KBM-7 (cell line): Measurements from ENCODE around the gene SWAP70.
"Not testable (repeated sequence)": the region's sequence is repeated elsewhere in the genome, so short reads cannot be mapped to it uniquely, and the experiment has no call there.

ENCODE experiments used
- DNase-seq: peaks from one replicate; pipeline ENCODE4 v3.0.0-alpha.2; 2015
- in situ Hi-C: fragments of 300-500 bp; cut with MboI; formaldehyde crosslinking; loops from 2 replicates; pipeline ENCODE4 v1.14.3; 2020; ENCODE audit warnings: low sequenced_read_pairs, low pct_unique_long_range_greater_than_20kb, mixed read lengths

SWAP70 gene

DNA sequence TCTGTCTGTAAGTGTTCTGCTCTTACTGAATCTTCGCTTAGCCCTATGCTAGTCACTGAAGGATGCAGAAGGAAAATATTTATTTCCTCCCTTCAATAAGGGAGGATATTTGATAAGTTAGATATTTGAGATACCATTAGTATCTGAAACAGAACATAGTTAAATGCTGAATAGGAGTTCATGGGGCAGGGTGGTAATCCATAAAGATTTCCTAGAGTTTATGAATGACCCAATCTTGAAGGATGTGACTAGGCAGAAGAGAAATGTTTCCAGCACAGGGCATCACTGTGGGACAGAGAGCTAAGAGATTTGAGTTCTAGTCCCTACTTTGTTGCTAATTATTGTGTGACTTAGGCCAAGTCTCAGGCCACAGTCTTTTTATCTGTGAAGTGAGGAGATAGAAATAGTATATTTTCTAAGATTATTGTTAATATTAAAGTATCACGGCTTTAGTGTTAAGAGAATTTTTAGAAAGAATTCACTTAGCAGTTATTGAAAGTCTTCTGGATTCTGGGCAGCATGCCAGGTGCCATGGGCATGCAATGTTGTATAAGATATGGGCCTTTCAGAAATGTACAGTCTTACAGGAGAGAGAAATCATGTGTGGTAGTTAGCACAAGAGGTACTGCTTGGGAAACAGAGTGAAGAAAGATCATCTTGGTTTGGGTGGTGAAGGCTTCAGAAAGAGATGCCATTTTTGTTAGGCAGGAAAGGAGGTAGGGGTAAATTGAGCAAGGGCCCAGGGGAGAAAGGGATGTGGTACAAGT lies 24.0 kb downstream of the SWAP70 start:
- in situ Hi-C loops, result no loop called here
- DNase-seq, result no peak

DNA sequence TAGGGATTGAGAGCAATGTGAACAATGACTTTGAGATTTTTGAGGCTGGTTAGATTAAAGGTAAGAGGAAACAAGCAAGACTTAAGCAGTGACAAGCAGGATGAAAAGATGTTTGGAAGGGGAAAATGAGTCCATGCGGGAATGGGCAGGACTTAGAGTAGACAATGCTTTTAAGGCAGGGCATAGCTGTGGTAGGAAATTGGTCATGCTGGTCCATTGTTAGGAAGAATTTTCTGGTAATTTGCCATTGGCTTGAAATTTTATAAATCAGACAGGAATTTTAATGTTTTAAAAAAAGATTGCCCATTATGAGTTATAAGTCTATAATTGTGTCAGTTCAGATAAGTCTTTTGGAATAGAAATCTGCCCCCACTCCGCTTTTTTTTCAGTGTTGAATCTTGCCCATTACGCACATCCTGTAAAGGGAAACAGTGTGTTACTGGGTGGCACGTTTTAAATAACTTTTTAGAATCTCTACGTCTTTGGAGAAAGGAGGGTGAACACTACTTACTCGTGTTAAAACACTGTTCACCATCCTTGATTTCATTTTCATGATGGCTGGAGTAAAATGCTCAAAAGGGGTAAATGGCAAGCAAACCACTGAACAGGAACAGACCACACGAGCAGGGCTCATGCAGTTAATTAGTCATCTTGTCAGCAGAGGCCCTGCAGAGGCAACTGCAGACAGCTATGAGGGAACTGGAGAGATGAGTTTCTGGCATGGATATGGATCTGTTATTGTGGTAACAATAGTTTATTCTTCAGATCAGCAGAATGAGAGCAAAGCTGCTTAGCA lies 25.0 kb downstream of the SWAP70 start:
- DNase-seq, result peak; percentile 79
- in situ Hi-C loops, result no loop called here

DNA sequence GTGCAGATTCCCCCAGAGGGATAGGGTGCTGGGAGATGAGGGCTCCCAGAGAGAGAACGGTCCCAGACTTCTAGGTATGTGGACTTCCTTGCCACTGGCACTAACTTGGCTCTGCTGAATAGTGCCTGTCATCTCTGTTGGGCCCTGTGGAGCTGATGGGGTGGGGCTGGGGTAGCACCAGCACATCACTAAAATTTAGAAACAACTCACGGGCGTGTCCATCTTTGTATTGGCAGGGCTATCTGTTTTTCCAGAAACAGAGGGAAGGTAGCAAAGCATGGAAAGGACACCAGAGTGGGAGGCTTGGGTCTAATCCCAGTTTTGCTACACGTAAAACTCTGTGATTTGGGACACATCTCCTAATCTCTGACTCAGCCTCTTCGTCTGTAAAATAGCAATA lies 25.8 kb downstream of the SWAP70 start:
- in situ Hi-C loops, result no loop called here
- DNase-seq, result no peak

DNA sequence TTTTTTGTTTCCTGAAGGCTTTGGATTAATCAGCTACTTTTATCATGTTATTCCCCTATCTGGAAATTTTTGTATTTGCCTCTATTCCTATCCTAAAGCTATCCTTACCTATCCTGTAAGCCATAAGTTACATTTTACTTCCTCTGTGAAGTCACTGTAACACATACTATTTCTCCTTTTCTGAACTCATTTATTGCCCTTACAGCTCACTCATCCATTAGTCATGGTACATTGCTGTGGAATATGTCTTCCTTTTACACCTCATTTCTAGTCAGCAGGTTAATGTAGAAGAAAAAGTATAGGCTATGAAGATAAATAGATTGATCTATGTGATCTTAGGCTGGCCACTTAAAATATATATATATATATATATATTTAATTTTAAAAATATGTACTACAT lies 28.0 kb downstream of the SWAP70 start:
- DNase-seq, result peak; percentile 55
- in situ Hi-C loops, result no loop called here

DNA sequence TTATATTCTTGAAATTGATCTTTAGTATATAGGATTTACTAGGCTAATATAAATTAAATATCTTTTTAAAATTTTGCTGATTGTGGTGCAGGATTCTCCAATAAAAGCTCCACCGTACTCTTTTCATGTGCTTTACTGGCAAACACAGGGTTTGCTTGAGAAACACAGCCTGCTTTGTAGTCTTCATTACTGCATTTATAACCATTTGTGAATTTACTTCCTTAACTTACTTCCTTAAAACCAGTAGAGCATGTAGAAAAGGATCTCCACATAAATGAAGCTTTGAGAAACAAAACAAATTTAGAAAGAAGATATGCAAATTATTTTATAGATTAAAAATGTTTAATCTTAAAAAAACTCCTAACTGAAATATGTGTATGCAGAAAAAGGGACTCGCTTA lies 28.8 kb downstream of the SWAP70 start:
- in situ Hi-C loops, result no loop called here
- peak; percentile 71 for DNase-seq

DNA sequence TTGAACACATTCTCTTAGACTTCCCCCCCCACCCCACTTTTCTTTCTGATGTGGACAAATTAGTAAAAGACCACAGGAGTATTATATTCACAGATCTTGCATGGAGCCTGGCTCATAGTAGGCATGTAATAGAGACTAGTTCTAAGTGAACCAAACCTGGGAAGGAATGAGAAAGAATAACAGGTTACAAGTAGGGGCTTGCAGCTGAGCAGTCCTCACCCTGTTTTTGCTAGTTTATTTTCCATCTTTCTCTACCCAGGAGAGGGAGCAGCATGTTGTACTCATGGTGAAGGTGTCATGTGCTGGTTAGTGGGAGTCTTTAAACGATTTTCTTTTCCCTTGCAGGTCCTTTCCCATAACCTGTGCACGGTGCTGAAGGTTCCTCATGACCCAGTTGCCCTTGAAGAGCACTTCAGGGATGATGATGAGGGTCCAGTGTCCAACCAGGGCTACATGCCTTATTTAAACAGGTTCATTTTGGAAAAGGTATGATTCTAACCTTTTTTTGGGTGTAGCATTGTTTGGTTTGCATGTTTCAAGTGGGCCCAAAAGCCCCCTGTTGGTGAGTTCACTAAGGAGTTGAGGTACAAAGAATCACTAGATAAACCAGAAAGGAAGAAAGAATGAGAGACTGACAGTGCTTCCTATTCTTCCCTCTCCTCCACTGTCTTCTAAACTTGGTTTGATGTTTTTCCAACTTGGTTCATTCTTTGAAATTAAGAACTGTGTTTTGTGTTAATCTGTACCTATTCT lies 30.1 kb downstream of the SWAP70 start:
- in situ Hi-C loops, result no loop called here
- no peak for DNase-seq

DNA sequence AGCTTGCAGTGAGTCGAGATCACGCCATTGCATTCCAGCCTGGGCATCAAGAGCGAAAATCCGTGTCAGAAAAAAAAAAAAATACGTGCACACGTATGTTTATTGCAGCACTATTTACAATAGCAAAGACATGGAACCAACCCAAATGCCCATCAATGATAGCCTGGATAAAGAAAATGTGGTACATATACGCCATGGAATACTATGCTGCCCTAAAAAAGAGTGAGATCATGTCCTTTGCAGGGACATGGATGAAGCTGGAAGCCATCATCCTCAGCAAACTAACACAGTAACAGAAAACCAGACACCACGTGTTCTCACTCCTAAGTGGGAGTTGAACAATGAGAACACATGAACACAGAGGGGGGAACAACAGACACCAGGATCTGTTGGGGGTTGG lies 31.4 kb downstream of the SWAP70 start:
- DNase-seq, in situ Hi-C loops: not testable (repeated sequence)

DNA sequence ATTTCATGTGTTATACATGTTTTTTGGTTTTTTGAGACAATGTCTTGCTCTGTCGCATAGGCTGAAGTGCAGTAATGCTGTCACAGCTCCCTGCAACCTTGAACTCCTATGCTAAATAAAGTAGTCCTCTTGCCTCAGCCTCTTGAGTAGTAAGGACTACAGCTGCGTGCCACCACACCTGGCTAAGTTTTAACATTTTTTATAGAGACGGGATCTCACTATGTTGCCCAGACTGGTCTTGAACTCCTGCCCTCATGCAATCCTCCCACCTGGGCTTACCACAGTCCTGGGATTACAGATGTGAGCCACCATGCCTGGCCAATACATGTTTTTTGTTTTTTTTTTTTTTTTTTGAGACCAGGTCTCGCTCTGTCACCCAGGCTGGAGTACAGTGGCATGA lies 33.9 kb downstream of the SWAP70 start:
- DNase-seq, result no peak

DNA sequence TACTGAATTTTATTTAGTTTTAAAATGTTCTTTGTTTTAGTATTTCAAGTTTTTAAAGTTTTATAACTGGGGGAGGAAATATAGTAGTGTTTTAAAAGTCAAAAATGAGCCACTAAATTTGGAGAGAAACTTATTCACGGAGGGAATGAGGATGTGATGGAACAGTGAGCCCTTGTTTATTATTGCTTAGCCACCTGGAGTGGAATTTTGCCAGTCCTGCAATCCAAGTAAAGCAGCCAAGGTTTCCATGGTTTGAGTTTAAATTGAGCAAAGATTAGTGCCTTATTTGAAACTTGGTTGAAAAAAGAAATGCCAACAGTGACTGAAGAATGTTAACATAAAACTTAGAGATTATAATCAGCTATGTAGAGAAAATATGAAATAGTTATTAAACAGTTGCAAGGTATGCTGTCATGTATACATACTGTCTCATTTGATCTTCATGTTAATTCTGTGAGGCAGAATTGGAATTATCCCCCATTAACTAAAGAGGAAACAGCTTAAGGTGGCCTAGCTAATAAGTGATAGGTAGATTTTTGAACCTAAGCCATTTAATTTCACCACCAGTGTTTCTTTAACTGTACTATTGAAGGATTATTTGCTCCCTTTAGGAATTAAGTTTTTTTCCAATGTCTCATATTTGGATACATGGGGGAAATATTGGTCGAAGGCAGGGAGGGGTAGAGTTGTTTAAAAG lies 36.4 kb downstream of the SWAP70 start:
- in situ Hi-C loops, result no loop called here
- no peak for DNase-seq

More for the DNA sequence above, 33.9 kb downstream of the SWAP70 start:
- in situ Hi-C loops, result no loop called here

DNA sequence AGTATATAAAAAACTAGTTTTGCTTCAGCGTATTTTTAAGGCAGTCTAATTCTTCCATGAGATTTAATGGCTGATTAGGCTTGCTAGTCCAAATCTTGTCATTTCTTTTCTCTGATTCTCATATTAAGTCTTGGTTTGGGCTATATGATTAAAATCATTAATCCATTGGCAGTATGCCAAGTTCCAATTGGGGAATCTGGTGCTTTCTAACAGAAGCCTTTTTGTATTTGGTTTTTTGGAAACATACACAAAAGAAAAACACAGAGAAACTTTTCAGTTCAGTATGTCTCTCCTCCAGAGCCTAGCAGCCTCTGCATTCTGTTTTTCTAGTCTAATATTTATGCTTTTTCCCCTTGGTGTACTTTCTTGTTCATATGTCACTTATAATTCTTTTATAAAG lies 37.9 kb downstream of the SWAP70 start:
- DNase-seq, result no peak
- in situ Hi-C loops, result no loop called here

DNA sequence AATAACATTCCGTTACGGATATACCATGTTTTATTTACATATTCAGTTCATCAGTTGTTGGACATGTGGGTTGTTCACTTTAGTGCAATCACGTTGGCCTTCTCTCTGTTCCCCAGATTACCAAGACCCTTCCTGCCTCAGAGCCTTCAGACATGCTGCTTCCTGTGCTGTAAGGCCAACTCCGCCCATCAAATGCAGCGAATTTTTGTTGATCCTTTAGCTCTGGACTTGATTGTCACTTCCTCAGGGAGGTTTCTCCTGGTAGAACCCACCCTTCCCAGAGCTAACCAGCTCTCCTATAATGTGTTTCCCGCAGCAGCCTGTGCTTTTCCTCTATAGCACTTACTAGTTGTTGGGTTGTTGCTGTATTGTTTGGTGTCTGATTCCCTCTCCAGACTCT lies 39.4 kb downstream of the SWAP70 start:
- in situ Hi-C loops, result no loop called here
- DNase-seq, result peak; percentile 50

DNA sequence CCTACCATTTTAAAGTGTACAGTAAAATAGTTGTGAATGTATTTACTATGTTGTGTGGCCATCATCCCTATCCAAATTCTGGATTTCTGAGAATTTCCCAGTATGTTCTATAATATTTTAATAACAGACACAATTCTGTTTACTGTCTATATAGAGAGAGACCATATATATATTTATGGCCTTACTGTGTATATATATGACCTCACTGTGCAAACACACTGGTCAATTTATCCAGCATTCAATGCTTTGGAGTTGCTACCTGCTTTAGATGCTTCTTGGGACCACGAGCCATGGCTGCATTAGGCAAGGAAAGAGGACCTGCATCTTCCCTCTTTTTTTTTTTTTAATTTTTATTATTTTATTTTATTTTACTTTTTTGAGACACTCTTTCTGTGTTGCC lies 40.2 kb downstream of the SWAP70 start:
- no peak for DNase-seq
- in situ Hi-C loops, result no loop called here

DNA sequence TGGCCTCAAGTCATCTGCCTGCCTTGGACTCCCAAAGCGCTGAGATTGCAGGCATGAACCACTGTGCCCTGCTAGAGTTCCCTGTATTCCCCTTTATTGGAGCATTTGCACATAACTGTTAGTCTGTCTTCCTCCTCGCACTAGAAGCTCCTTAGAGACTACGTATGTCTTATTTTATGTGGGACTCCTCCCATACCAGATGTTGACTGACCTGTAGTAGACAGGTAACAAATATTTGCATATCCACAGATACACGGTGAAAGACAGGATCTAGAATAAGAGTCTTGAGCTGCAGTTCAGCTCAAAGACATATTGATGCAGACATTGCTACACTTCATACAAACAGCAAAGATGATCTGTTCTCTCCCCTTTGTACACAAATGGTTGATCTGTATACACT lies 40.7 kb downstream of the SWAP70 start:
- in situ Hi-C loops, result no loop called here
- no peak for DNase-seq

DNA sequence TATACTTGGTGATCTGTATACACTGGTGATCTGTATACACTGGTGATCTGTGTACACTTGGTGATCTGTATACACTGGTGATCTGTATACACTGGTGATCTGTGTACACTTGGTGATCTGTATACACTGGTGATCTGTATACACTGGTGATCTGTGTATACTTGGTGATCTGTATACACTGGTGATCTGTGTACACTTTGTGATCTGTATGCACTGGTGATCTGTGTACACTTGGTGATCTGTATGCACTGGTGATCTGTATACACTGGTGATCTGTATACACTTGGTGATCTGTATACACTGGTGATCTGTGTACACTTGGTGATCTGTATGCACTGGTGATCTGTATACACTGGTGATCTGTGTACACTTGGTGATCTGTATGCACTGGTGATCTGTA lies 41.5 kb downstream of the SWAP70 start:
- in situ Hi-C loops, DNase-seq: not testable (repeated sequence)

DNA sequence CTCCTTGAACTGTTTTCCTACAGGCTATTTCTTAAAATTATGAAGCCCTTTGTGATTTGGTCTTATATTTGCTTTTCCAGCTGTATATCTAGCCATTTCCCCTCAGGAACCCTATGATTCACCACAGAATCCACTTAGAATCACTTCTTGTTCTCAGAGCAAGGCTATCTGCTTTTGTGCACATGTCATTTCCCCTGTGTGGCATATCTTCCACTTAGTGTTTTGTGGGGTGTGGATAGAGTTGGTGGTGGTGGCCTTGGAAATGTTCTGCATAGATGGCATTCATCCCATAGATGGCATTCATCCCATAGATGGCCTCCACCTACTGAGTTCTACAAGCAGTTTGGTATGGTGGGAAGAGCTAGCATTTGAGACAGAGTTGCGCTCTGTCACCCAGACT lies 44.7 kb downstream of the SWAP70 start:
- peak; percentile 73 for DNase-seq
- in situ Hi-C loops, result no loop called here

DNA sequence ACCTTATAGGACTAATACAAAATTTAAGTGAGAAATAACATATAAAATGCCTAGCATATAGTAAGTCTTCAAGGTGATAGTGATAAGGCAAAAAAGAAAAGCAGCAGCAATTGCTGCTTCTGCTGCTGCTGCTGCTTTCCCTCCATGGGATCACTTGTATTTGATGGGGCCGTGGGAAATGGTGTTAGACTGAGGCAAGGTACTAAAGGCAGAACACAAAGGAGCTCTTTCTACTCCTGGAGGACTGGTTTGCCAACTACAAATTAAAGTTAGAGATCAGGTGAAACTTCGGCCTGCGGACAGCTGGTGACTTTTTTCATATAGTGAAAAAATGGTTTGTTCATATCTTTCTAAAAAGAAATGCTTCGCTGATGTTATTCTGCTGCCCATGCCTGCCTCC lies 46.3 kb downstream of the SWAP70 start:
- DNase-seq, result no peak
- in situ Hi-C loops, result no loop called here

DNA sequence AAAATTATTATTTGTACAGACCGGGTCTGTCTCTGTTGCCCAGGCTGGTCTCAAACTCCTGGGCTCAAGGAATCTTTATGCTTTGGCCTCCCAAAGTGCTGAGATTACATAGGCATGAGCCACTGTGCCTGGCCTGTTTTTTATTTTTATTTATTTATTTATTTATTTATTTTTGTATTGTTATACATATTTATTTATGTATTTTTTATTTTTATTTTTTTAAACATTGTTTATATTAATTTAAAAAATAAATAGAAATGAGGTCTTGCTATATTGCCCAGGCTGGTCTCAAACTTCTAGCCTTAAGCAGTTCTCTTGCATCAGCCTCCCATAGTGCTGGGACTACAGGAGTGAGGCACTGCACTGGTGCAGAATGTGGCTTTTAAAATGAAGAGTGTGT lies 47.0 kb downstream of the SWAP70 start:
- in situ Hi-C loops, result no loop called here
- DNase-seq, result no peak

DNA sequence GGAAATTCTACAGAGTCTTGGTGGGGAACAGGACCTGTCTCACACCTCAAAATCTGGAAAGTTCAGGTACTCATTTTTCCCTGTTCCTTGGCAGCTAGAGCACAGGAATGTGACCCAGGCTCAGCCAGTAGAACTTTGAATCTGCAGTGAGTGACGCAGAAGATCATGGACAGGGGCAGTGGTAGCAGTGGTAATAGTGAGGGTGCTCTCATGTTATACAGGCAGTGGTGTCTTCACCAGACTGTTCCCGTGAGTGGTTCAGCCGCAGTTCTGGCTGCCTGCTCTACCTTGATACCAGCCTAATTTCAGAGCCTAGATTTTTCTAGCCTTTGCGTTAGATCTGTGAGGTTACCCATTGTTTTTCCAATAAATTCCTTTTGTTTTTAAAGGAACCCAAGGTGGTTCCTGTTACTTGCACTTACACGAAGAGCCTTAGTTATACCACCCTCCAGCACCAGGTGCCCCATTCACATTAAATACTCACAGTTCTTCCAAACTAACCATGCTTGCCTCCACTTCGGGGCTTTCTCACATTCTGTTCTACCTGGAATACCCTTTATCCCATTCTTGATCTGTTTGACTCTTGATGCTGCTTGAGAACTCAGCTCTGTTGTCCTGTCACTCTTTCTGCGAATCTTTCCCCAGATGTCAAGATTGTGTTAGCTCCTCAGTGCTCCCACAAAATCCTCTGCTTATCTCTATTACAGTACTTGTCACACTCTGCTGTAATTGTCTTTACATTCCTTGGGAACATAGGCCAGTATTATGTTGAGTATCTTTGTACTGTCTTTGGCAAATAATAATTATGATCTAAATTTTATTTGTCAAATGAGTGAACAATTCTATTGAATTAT lies 47.8 kb downstream of the SWAP70 start:
- in situ Hi-C loops, result no loop called here
- peak; percentile 24 for DNase-seq
